ENCODE data around the gene PARVA. TPM values are rescaled to one million over a fixed set of nuclear protein-coding genes. Genes with fewer than 3 reads are reported as not detected.

The PARVA gene
- total RNA-seq, 4 donors from 2014 or later, result 83.5 to 159 (median 128) TPM

DNA sequence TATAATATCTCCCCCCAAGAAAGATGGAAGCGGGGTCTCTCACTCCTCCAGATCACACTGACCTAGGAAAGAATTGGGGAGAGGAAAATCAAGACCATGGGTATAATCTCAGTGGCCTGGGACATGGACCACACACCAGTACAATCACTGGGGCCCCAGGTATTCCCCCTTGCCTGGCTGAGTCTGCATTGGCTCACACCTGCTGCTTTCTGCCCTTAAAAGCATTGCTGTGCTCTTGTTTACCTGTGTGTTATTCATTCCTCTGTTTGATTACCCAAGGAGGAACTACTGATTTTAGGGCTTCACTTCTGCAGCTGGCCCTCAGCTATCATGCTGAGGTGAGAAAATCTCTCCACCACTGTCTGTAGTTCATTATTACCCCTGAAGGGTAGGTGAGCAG lies 14.0 kb upstream of the PARVA start:
- TF ChIP-seq, protein P1, sequence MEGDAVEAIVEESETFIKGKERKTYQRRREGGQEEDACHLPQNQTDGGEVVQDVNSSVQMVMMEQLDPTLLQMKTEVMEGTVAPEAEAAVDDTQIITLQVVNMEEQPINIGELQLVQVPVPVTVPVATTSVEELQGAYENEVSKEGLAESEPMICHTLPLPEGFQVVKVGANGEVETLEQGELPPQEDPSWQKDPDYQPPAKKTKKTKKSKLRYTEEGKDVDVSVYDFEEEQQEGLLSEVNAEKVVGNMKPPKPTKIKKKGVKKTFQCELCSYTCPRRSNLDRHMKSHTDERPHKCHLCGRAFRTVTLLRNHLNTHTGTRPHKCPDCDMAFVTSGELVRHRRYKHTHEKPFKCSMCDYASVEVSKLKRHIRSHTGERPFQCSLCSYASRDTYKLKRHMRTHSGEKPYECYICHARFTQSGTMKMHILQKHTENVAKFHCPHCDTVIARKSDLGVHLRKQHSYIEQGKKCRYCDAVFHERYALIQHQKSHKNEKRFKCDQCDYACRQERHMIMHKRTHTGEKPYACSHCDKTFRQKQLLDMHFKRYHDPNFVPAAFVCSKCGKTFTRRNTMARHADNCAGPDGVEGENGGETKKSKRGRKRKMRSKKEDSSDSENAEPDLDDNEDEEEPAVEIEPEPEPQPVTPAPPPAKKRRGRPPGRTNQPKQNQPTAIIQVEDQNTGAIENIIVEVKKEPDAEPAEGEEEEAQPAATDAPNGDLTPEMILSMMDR (IDR thresholded peaks at IDR 0.05; ENCODE audit: low read depth), result no peak

DNA sequence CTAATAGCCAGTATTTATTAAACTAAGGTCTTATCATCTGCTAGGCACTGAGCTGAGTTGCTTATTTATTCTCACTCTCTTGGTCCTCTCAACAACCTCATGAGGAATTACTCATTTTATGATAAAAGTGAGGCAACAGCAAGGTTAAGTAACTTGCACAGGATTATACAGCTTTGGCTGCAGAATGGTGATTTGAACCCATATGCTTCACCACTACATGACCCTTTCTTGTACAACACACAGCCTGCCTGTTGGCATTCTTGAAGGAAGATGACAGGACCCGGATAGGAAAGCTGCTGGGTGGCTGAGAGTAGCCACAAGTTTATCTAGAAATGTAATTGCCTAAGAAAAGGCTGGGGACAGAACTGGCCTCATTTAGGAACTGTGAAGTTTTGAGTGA lies 5.3 kb upstream of the PARVA start:
- TF ChIP-seq, protein P1 (IDR thresholded peaks at IDR 0.05; ENCODE audit: low read depth), result no peak

DNA sequence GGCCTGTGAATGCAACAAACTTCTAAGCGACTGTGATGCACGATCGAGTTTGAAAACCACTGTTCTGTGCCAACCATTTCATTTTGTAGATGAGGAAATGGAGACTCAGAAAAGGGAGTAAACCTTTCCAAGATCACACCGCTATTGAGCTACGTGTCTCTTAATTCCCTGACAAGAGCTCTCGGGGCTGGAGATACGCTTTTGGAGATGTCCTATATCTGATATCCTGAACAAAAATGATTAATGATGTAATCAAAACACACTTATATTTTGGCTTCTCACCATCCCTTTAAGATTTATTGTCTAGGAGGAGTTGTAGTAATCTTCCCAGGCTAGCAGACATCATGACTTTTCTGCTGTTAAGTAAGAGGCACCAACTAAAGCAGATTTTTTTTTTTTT lies 1.7 kb upstream of the PARVA start:
- TF ChIP-seq, protein P1 (IDR thresholded peaks at IDR 0.05; ENCODE audit: low read depth), result no peak

DNA sequence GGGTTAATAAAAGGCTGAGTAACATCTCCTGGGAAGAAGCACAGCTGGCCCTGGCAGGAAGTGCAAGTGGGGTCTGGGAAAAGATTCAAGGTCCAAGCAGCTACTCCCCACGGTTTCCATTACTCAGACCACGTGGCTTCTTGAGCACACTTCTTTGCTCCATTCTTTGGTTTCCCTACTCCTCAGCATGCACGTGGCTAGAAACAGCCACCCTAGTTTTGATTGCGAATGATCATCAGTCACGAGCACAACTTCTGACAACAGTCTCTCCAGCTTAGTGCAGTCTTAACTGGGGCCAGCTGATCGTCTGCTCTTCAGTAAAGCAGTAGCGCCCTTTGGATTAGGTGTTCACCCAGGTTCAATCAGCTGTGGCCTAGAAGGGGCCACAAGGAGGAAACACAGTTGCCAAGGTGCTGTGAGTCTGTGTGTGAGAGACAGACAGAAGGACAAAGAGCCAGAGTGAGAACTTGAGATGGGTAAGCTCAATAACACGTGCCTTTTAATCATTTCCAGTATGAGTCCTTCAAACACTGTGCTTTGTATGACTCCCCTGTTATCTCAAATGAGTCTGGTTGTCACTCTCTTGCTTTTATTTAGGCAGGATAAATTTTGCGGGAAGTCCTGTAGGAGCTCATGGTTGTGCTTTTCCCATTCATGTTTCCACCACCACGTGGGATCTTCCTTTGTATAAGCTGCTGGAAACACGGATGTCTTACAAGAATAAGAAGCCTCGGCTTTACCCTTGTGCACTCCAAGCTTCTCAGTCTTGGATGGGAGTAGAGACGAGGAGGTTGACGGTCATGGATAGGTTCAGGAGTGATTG lies 901 bp upstream of the PARVA start:
- TF ChIP-seq, protein P1 (IDR thresholded peaks at IDR 0.05; ENCODE audit: low read depth), result no peak

DNA sequence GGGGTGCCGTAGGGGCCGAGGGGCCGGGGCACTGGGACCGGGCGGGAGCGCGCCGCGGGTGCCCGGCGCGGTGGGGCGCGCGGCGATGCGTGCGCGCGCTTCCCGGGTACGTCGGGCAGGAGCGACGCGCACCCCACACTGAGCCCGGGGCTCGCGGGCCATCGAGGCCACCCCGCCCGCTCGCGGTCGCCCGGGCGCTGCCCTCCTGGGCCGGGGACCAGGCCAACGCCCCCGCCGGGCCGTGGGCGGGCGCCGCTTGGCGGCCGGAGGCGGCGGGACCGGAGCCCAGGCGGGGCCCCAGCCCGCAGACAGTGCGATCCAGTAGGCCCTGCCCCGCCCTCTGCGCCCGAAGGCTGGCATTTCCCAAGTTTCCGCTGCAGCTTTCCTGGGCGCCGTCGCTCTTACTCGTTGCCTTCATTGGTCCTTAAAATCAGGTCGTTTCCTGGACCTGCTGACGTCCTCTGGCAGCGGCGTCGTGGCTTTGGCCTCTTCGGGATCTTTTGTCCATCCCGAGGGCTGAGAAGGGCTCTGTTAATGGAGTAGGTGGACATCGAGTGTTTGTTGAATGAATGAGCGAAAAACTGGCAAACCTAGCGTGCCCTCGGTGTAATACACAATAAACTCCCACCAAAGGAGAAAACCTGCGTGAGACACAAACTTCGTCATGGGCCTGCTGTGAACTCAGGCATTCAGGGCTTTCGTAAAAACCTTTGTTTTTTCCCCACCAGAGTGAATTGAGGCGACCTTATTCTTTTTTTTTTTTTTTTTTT lies 638 bp downstream of the PARVA start:
- TF ChIP-seq, protein P1 (IDR thresholded peaks at IDR 0.05; ENCODE audit: low read depth), result no peak

DNA sequence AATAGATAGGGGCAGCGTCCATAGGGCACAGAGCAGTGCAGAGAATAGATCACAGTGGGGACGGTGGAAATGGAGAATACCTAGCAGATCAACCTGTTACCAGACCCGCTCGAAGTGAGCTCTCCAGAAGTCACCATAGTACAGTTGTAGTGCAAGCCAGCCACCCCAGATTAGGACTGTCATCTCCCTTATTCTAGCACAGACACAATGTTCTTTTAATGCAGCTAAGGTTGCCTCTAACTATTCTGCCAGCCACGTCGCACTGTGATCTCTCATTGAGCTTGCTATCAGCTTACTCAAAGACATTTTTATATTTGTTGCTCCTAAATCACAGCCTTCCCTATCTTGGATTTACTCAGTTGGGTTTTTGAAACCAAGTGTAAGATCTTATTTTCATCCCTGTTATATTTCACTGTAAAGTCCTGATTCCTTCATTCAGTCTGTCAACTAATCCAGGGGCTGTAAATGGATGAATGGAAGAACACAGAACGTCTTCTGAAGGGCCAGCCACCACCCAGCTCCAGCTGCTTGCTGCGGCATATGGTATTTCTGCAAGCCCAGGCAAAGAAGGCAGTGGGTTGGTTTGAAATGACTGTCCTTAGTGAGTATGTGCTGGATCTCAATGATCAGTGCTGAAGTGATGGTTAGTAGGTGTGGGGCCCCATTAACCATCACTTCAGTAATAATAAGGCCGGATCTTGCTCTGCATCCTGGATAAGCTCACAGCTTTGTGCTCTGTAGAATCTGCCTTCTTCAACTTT lies 3.4 kb downstream of the PARVA start:
- TF ChIP-seq, protein P1 (IDR thresholded peaks at IDR 0.05; ENCODE audit: low read depth), result no peak

DNA sequence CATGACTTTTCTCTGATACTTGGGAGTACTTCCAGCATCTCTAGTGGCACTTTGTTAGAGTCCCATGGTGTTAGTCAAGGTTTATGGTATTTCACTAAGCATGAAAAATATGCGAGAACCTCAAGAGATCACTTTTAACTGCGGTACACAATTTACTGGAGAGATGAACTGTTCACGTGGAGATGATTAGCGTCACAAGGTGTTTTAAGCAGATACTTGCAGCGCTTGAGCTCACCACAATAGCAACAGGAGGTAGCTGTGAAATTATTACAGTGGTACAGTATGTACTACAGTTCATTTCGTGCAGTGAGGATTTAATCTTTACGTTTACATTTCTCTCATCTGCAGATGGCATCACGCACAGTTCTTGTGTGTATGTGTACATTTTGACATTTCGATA lies 4.5 kb downstream of the PARVA start:
- TF ChIP-seq, protein P1 (IDR thresholded peaks at IDR 0.05; ENCODE audit: low read depth), result no peak

Measured in subcutaneous adipose tissue (tissue), 4 donors.